Calu3 (cell line): ENCODE measurements around the gene STK39. TPM values are rescaled to one million over a fixed set of nuclear protein-coding genes. Genes with fewer than 3 reads are reported as not detected.

ENCODE experiments used
- BruUV-seq: library from RNA; stranded (reverse); fragments of 400-500 nt; replicated peaks from 2 replicates; lab custom pipeline; 2021; lab: Mats Ljungman, UMichigan
- CTCF ChIA-PET: fragments of 300-600 bp; sonication (Branson Sonifier 250); formaldehyde crosslinking; loops from one replicate; lab custom pipeline; 2022; ENCODE audit warnings: antibody characterized with exemption; lab: Charles Lee
- DNase-seq: peaks from one replicate; pipeline ENCODE4 v3.0.0; 2022
- H3K27ac Mint-ChIP-seq: one replicate; pipeline ENCODE4 v1.8.0; 2022; ENCODE audit warnings: mixed read lengths; ENCODE audit not compliant: unreplicated experiment
- H3K27me3 Mint-ChIP-seq: one replicate; pipeline ENCODE4 v1.8.0; 2022; ENCODE audit warnings: mixed read lengths; ENCODE audit not compliant: unreplicated experiment
- H3K36me3 Mint-ChIP-seq: one replicate; pipeline ENCODE4 v1.8.0; 2022; ENCODE audit warnings: mild to moderate bottlenecking, moderate library complexity, mixed read lengths; ENCODE audit not compliant: insufficient read depth, unreplicated experiment
- H3K4me1 Mint-ChIP-seq: one replicate; pipeline ENCODE4 v1.8.0; 2022; ENCODE audit warnings: mild to moderate bottlenecking, low read depth, mixed read lengths; ENCODE audit not compliant: unreplicated experiment
- H3K4me3 Mint-ChIP-seq: one replicate; pipeline ENCODE4 v1.8.0; 2022; ENCODE audit warnings: mild to moderate bottlenecking, low read depth, moderate library complexity, mixed read lengths; ENCODE audit not compliant: unreplicated experiment
- H3K9me3 Mint-ChIP-seq: one replicate; pipeline ENCODE4 v1.8.0; 2022; ENCODE audit warnings: low read depth, mixed read lengths; ENCODE audit not compliant: unreplicated experiment
- intact Hi-C: fragments of 100-400 bp; cut with micrococcal nuclease; formaldehyde crosslinking; loops from one replicate; pipeline ENCODE4 v1.10.0; 2022; ENCODE audit not compliant: unreplicated experiment
- total RNA-seq: library from RNA; stranded (reverse); gene quantifications from 2 replicates; pipeline ENCODE4 v1.2.3, GENCODE V29; 2022
- TF ChIP-seq, protein P1 (sequence below): fragments of 200-600 bp; IDR thresholded peaks from one replicate; pipeline ENCODE4 v1.8.0; 2022; ENCODE audit warnings: antibody characterized with exemption; ENCODE audit not compliant: unreplicated experiment

STK39 gene
- total RNA-seq, 1 experiment from 2014 or later = 110 TPM

DNA sequence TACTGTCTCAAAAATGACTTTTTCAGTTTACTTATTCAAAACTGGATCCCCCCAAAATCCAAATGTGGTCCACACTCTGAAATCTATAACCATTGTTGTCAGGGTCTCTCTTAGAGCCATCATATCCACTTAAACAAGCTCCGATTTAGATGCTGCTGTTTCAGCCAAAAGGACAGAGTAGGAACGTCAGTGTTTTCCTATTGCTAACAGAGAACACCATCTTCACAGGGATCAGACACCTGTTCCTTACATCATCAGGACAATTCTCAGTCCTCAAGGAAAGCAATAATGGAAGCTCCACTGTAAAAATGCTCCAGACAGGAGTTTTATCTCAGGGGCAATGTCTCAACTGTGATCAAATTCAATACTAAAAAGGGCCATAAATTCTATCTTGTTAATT is 155.4 kb downstream of the STK39 start:
- CTCF ChIA-PET = interaction anchor here (0.6 kb wide), 1 partner anchor 221 kb away, joined by 3 read pairs; no protein-coding TSS in a partner anchor
- BruUV-seq = no TSS peak
- H3K27me3 Mint-ChIP-seq = no peaks in the 10 kb centered on the region
- no peaks in the 10 kb centered on the region for H3K9me3 Mint-ChIP-seq
- H3K4me1 Mint-ChIP-seq = no peaks in the 10 kb centered on the region
- H3K36me3 Mint-ChIP-seq = no peaks in the 10 kb centered on the region
- intact Hi-C loops = no loop called here
- no peak for DNase-seq
- H3K27ac Mint-ChIP-seq = no peak overlapping the region
- TF ChIP-seq, protein P1, sequence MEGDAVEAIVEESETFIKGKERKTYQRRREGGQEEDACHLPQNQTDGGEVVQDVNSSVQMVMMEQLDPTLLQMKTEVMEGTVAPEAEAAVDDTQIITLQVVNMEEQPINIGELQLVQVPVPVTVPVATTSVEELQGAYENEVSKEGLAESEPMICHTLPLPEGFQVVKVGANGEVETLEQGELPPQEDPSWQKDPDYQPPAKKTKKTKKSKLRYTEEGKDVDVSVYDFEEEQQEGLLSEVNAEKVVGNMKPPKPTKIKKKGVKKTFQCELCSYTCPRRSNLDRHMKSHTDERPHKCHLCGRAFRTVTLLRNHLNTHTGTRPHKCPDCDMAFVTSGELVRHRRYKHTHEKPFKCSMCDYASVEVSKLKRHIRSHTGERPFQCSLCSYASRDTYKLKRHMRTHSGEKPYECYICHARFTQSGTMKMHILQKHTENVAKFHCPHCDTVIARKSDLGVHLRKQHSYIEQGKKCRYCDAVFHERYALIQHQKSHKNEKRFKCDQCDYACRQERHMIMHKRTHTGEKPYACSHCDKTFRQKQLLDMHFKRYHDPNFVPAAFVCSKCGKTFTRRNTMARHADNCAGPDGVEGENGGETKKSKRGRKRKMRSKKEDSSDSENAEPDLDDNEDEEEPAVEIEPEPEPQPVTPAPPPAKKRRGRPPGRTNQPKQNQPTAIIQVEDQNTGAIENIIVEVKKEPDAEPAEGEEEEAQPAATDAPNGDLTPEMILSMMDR = no peak
- H3K4me3 Mint-ChIP-seq = no peak overlapping the region

DNA sequence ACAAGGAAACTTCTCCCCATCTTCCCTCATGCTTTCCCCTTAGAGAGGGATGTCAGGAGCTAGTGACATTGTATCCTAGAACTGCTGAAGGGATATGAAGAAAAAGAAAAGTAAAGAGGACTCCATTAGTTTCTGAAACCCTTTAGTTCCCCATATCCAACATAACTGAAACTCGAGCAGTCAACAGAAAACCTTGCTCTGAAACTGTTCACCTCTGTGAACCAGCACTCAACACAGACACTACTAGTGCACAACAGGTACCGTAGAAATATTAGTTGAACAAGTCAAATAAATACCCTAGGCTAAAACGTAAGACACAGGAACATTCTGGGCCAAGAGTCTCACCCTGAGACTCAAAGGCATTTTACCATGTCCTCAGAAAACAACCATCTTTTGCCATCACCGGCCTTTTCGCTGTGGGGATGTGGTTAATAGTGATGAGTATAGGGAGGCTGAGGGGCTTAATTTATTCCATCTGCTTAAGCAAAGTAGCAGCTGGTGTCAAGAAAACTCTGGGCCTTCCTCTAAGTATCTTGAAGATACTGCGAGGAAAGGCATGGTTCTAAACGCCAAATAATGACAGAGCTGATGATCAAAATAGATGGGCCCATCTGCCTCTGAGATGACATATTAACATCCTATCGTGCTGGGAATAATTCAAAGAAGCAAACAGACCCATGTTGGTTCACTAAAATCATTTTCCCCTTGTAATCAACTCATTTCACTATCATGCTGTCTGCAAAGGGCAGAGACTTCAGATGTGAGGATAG is 156.8 kb downstream of the STK39 start:
- Mint-ChIP-seq H3K4me3 (no peak overlapping the region), H3K27ac (no peak overlapping the region), H3K4me1 (no peaks in the 10 kb centered on the region), H3K27me3 (no peaks in the 10 kb centered on the region), H3K9me3 (no peaks in the 10 kb centered on the region), H3K36me3 (no peaks in the 10 kb centered on the region)
- intact Hi-C loops = no loop called here
- BruUV-seq = no TSS peak
- TF ChIP-seq, protein P1 = no peak
- DNase-seq = no peak
- CTCF ChIA-PET = interaction anchor here (0.7 to 1.0 kb wide), 2 partner anchors 28 to 597 kb away, joined by 5 read pairs; no protein-coding TSS in a partner anchor

DNA sequence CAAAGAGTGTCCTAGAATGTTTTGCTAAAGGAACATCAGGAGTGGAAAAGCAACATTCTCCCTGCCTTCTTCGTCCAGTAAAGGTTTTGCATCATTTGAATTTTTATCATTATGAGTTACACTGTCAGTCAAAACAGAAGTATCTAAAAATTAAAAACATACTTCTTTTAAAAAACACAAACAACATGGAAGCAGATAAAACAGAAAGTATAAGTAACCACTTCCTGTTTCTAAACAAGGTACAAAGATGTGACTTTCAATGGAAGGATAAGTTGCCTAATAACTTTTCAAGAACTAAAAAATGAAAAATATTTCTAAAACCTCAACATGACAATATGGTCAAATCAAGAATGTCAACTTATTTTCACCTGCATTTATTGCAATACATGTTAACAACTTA is 158.2 kb downstream of the STK39 start:
- no peak for DNase-seq
- no TSS peak for BruUV-seq
- intact Hi-C loops = no loop called here
- CTCF ChIA-PET = interaction anchor here (1.0 kb wide), 1 partner anchor 29 kb away, joined by 5 read pairs; no protein-coding TSS in a partner anchor
- H3K9me3 Mint-ChIP-seq = no peaks in the 10 kb centered on the region
- H3K4me1 Mint-ChIP-seq = no peaks in the 10 kb centered on the region
- no peak overlapping the region for H3K4me3 Mint-ChIP-seq
- TF ChIP-seq, protein P1 = no peak
- H3K27ac Mint-ChIP-seq = no peak overlapping the region
- no peaks in the 10 kb centered on the region for H3K27me3 Mint-ChIP-seq
- H3K36me3 Mint-ChIP-seq = no peaks in the 10 kb centered on the region

DNA sequence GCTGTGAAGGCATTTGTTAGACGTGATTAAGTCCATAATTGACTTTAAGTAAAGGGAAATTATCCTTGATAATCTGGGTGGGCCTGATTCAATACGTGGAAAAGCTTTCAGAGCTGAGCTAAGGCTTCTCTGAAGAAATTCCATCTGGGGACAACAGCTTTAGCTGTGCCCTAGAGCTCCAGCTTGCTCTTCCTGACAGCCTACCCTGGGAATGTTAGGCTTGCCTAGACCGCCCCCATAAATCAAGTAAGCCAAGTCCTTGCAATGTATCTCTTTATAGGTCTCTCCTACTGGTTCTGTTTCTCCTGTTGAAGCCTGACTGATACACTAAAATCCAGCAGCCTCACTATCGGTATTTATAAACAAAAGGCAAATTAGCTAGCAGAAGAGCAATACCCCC is 160.0 kb downstream of the STK39 start:
- no peak for DNase-seq
- TF ChIP-seq, protein P1 = no peak
- Mint-ChIP-seq H3K27ac (no peak overlapping the region), H3K4me1 (peaks cover 5% of the 10 kb centered on the region), H3K36me3 (peaks cover 3% of the 10 kb centered on the region), H3K27me3 (no peaks in the 10 kb centered on the region), H3K9me3 (no peaks in the 10 kb centered on the region), H3K4me3 (no peak overlapping the region)
- CTCF ChIA-PET = no interaction called here
- BruUV-seq = no TSS peak
- intact Hi-C loops = no loop called here
